ENCODE results near the gene PGK2. TPM values are rescaled to one million over a fixed set of nuclear protein-coding genes. Genes with fewer than 3 reads are reported as not detected.

PGK2 gene
- total RNA-seq, 1 experiment from 2014 or later = not detected

GRCh38 chr6:49784272-49784671 is 2.8 kb downstream of the PGK2 start:
- no peaks in the 10 kb centered on the region for H3K4me1 ChIP-seq (ENCODE audit: insufficient read depth, low read length)
- ChIA-PET POLR2A (ENCODE audit: unreplicated experiment) (no interaction called here), CTCF (no interaction called here)
- no peaks in the 10 kb centered on the region for H3K9me3 ChIP-seq (ENCODE audit: low read length)
- DNase-seq (no peak), ATAC-seq (no peak)
- no peaks in the 10 kb centered on the region for H3K79me2 ChIP-seq (ENCODE audit: low read length)
- no peak overlapping the region for H3K4me3 ChIP-seq (ENCODE audit: low read length)
- H3K9ac ChIP-seq (ENCODE audit: low read length) = no peak overlapping the region
- H2AFZ ChIP-seq (ENCODE audit: low read length) = no peak overlapping the region
- no peaks in the 10 kb centered on the region for H3K9me2 ChIP-seq (replicated peaks; ENCODE audit: low read length)
- no peak overlapping the region for H3K4me2 ChIP-seq (ENCODE audit: low read length)
- H3K36me3 ChIP-seq (ENCODE audit: low read depth, low read length) = no peaks in the 10 kb centered on the region
- no peaks in the 10 kb centered on the region for H3K27me3 ChIP-seq (ENCODE audit: low read length)
- no peaks in the 10 kb centered on the region for H4K20me1 ChIP-seq (ENCODE audit: low read length)
- no peaks in the 10 kb centered on the region for H3F3A ChIP-seq (ENCODE audit: low read length, unreplicated experiment)
- no TSS peak for BruUV-seq (replicated peaks)
- no peak for TF ChIP-seq CTCF (conservative IDR thresholded peaks at IDR 0.05; ENCODE audit: low read depth, low read length)
- TF ChIP-seq EZH2 (IDR thresholded peaks at IDR 0.05; ENCODE audit: low read length, unreplicated experiment) = no peak
- no peak for TF ChIP-seq EZH2phosphoT487 (IDR thresholded peaks at IDR 0.05; ENCODE audit: borderline replicate concordance, low read length)
- H3K27ac ChIP-seq (ENCODE audit: low read length) = no peak overlapping the region
- intact Hi-C loops (cut with micrococcal nuclease) = no loop called here

GRCh38 chr6:49782725-49783124 is 4.4 kb downstream of the PGK2 start:
- Histone ChIP-seq H3K4me3 (ENCODE audit: low read length) (no peak overlapping the region), H3K4me2 (ENCODE audit: low read length) (no peak overlapping the region), H3K9me3 (ENCODE audit: low read length) (no peaks in the 10 kb centered on the region), H3K9me2 (replicated peaks; ENCODE audit: low read length) (no peaks in the 10 kb centered on the region), H3K36me3 (ENCODE audit: low read depth, low read length) (no peaks in the 10 kb centered on the region), H3K4me1 (ENCODE audit: insufficient read depth, low read length) (no peaks in the 10 kb centered on the region), H4K20me1 (ENCODE audit: low read length) (no peaks in the 10 kb centered on the region), H3K27ac (ENCODE audit: low read length) (no peak overlapping the region), H3F3A (ENCODE audit: low read length, unreplicated experiment) (no peaks in the 10 kb centered on the region), H3K27me3 (ENCODE audit: low read length) (no peaks in the 10 kb centered on the region), H3K79me2 (ENCODE audit: low read length) (no peaks in the 10 kb centered on the region), H2AFZ (ENCODE audit: low read length) (no peak overlapping the region), H3K9ac (ENCODE audit: low read length) (no peak overlapping the region)
- BruUV-seq (replicated peaks) = no TSS peak
- ATAC-seq (no peak), DNase-seq (no peak)
- ChIA-PET POLR2A (ENCODE audit: unreplicated experiment) (no interaction called here), CTCF (no interaction called here)
- TF ChIP-seq EZH2phosphoT487 (IDR thresholded peaks at IDR 0.05; ENCODE audit: borderline replicate concordance, low read length) (no peak), EZH2 (IDR thresholded peaks at IDR 0.05; ENCODE audit: low read length, unreplicated experiment) (no peak), CTCF (conservative IDR thresholded peaks at IDR 0.05; ENCODE audit: low read depth, low read length) (no peak)
- intact Hi-C loops (cut with micrococcal nuclease) = no loop called here

GRCh38 chr6:49782293-49782692 is 4.8 kb downstream of the PGK2 start:
- ATAC-seq = no peak
- Histone ChIP-seq H3K79me2 (ENCODE audit: low read length) (no peaks in the 10 kb centered on the region), H3K9me2 (replicated peaks; ENCODE audit: low read length) (no peaks in the 10 kb centered on the region), H3K27ac (ENCODE audit: low read length) (no peak overlapping the region), H2AFZ (ENCODE audit: low read length) (no peak overlapping the region), H3K4me2 (ENCODE audit: low read length) (no peak overlapping the region), H3K27me3 (ENCODE audit: low read length) (no peaks in the 10 kb centered on the region), H3K9ac (ENCODE audit: low read length) (no peak overlapping the region), H3K4me3 (ENCODE audit: low read length) (no peak overlapping the region), H3F3A (ENCODE audit: low read length, unreplicated experiment) (no peaks in the 10 kb centered on the region), H3K9me3 (ENCODE audit: low read length) (no peaks in the 10 kb centered on the region), H3K36me3 (ENCODE audit: low read depth, low read length) (no peaks in the 10 kb centered on the region), H4K20me1 (ENCODE audit: low read length) (no peaks in the 10 kb centered on the region), H3K4me1 (ENCODE audit: insufficient read depth, low read length) (no peaks in the 10 kb centered on the region)
- TF ChIP-seq CTCF (conservative IDR thresholded peaks at IDR 0.05; ENCODE audit: low read depth, low read length) (no peak), EZH2 (IDR thresholded peaks at IDR 0.05; ENCODE audit: low read length, unreplicated experiment) (no peak), EZH2phosphoT487 (IDR thresholded peaks at IDR 0.05; ENCODE audit: borderline replicate concordance, low read length) (no peak)
- CTCF ChIA-PET = no interaction called here
- POLR2A ChIA-PET (ENCODE audit: unreplicated experiment) = no interaction called here
- no peak for DNase-seq
- intact Hi-C loops (cut with micrococcal nuclease) = no loop called here
- BruUV-seq (replicated peaks) = no TSS peak

Data from PC-3 (cell line).